DMS79 (cell line): ENCODE data around the gene ZNF705A.
"Not testable (repeated sequence)": the region's sequence is repeated elsewhere in the genome, so short reads cannot be mapped to it uniquely, and the experiment has no call there.

ENCODE experiments used
- DNase-seq: peaks from one replicate; lab custom pipeline; 2025; lab: John Stamatoyannopoulos, UW

Gene ZNF705A

DNA sequence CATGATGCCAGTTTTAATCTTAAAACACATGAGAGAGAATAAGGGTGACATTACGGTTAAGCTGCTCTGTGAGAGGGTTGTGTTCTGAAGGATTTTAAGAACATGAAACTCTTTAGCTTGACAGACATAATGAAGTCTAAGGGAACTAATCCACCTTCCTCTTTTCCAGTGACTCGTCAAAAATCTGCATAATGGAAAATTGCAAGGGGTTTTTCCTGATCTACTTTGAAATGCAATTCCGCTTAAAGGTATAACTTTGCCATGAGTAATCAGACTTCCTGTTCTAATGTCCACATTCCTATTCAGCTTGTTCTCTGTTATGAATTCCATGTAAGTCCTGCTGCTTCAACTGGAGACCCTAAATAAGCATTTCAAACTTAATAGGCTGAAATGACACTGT, at the start of gene ZNF705A:
TSS of gene ZNF705A (plus strand) at position 171 of the 400 bp plus-strand sequence. CDS start 15,611 bp downstream, outside the sequence.
- no peak for DNase-seq

DNA sequence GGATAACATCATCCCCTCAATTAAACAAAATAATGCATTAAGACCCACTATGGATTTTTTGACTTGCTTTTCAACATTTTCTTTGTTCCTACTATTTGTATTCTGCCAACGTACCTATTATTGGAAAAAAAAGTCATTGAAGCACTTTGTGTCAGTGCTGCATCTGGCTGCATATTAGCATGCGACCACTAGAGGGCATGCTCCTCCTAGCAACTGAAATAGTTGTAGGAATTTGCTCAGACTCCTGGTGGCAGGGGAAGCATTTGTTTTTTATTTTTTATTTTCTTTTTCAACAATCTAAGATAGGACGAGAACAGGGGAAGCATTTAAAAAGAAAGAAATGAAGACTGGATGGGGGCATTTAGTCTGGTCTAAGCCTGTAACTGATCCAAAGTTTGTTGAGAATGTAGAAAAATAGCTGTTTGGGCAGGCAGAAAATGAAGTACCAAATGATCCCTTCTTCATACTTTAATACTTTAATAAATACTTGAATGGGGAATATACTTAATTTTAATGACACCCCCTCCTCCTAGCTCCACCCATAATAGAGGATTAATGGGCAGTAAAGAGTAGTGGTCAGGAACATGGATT, 47.9 kb upstream of the ZNF705A start:
- DNase-seq: peak; percentile 13

DNA sequence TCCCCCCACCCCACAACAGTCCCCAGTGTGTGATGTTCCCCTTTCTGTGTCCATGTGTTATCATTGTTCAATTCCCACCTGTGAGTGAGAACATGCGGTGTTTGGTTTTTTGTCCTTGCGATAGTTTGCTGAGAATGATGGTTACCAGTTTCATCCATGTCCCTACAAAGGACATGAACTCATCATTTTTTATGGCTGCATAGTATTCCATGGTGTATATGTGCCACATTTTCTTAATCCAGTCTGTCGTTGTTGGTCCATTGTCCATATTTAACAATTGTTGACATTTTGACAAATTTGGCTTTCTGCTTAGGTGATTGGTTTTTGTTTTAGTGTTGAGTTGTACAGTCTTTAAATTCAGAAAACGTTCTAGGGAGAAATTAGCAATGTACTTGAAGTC, 43.7 kb upstream of the ZNF705A start:
- DNase-seq: not testable (repeated sequence)

DNA sequence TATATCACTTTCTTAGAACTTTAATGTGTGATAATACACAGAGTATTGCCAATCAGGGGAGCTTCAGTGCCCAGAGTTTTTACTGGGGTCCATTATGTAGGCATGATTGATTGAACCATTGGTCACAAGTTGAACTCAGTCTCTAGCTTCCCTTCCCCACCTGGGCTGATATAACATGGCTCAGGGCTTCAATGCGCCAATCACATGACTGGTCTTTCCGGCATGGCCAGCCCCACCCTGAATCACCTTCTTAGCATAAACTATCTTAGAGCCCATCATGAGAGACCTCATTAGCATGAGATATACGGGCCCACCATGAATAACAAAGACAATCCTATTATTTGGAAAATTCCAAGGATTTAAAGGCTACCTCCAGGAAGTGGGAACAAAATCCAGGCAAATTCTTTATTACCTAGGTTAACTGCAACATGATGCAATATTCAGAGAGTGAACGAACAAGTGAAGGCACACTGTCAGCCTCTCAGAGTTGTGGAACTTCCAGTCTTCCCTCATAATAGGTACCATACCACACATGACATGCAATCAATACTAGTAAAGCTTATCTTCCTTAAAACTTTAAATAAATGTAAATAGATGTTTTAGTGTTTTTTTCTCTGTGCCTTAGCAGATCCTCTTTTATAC, 36.6 kb upstream of the ZNF705A start:
- no peak for DNase-seq

DNA sequence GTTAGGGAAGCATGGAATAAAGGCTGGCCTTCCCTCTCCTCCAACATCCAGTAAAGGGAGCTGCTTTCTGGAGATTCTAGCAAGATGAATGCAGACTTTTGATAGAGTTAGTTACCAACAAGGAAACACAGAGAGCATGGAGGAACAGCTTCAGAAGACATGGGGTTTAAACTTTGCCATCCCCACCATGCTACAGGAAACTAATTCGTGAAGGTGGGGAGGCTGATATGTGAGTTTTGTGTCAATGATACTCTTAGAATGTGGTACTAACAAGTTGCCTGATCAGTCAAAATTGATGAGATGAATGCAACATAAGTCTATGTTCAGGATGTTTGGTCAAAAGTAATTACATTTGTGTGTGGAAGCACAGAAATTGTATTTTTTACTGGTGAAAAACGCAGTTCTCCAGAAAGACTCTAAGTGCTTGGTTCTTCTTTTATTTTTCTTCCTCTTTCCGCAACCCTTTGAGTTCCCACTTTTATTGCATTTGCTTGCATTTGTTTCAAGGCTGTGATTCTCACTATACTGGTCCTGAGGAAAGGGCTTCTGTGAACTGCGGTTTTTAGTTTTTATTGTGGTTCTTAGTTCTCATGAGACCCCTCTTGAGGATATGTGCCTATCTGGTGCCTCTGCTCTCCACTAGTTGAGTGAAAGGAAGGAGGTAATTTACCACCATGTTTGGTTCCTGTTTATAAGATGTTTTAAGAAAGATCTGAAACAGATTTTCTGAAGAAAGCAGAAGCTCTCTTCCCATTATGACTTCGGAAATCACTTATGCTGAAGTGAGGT, 33.5 kb upstream of the ZNF705A start, which contains the start of gene CLEC4A:
TSS of gene CLEC4A (plus strand) at position 494 of the 789 bp plus-strand sequence. CDS start at position 756, 262 bp downstream.
- no peak for DNase-seq

DNA sequence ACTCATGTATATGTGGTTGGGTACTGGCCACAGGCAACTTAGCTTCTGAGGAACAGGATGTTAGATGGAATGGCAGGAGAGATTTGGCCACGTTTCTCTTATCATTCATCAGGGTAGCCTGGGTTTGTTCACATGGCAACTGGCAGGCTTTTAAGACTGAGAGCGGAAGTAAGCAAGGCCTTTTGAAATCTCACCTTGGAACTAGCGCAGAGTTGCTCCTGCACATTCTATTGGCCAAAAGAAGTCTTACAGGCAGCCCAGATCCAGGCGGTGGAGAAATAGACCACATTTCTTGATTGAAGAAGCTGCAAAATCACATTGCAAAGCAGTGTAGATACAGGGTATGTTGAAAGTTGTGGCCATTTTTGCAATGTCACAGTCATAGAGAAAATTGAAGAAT, 29.7 kb upstream of the ZNF705A start:
- no peak for DNase-seq

DNA sequence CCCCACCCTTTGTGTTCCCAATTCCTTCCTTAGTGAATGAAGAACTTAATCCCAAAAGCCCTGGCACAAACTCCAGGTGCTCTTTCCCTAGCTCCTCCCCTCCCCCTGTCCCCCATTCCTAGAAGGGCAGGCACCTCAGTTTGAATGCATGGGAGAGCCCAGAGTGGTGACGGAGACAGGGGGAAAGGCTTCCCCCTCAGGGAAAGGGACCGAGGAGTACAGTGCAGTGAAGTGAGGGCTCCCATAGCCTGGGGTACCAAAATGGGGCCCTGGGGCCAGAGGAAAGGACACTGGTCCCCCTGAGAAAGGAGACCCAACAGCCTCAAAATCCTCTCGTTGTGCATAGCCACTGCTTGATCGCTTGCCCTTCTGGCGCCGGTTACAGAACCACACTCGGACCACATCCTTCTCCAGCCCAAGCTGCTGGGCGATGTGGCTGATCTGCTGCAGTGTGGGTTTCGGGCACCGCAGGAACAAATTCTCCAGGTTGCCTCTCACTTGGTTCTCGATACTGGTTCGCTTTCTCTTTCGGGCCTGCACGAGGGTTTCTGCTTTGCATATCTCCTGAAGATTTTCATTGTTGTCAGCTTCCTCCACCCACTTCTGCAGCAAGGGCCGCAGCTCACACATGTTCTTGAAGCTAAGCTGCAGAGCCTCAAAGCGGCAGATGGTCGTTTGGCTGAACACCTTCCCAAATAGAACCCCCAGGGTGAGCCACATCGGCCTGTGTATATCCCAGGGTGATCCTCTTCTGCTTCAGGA, 23.0 kb upstream of the ZNF705A start:
- not testable (repeated sequence) for DNase-seq

DNA sequence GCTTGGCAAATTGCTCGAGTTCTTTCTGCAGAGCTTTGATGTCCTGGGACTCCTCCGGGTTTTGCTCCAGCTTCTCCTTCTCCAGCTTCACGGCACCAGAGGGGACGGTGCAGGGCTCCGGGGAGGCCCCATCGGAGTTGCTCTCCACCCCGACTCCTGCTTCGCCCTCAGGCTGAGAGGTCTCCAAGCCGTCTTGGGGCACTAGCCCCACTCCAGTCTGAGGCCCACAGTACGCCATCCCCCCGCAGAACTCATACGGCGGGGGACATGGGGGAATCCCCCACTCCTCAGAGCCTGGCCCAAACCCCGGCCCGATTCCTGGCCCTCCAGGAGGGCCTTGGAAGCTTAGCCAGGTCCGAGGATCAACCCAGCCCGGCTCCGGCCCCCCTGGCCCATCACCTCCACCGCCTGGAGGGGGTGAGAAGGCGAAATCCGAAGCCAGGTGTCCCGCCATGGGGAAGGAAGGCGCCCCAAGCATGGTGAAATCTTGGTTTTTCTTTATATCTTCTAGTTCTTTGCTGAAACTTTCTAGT, 22.4 kb upstream of the ZNF705A start:
- DNase-seq: not testable (repeated sequence)

DNA sequence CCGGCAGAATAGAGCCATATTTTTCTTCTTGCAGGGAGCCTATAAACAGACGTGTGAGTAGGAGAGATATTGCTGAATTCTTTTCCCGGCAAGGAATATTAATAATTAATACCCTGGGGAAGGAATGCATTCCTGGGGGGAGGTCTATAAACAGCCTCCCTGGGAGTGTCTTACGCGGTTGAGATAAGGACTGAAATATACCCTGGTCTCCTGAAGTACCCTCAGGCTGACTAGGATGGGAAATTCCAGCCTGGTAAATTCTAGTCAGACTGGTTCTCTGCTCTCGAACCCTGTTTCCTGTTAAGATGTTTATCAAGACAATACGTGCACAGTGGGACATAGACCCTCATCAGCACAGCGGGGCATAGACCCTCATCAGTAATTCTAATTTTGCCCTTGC, 15.2 kb upstream of the ZNF705A start:
- DNase-seq: not testable (repeated sequence)

DNA sequence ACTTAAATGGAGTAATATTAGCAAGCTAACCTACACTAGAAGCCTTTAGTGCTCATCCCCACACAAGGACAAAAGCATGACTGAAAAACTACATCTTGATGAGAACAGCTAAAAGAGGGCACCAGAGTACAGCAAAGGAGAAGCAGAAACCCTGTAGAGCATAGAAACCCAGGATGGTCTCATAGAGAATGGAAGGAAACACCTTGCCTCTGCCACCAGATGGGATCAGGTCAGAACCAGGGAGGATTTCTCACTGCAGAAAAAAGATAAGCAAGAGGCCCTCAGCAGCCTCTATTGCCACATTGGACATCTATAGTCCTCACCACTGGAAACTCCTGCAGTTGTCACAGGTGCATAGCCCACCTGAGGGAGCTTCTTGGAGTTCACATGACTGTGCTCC, 13.6 kb upstream of the ZNF705A start:
- DNase-seq: no peak

DNA sequence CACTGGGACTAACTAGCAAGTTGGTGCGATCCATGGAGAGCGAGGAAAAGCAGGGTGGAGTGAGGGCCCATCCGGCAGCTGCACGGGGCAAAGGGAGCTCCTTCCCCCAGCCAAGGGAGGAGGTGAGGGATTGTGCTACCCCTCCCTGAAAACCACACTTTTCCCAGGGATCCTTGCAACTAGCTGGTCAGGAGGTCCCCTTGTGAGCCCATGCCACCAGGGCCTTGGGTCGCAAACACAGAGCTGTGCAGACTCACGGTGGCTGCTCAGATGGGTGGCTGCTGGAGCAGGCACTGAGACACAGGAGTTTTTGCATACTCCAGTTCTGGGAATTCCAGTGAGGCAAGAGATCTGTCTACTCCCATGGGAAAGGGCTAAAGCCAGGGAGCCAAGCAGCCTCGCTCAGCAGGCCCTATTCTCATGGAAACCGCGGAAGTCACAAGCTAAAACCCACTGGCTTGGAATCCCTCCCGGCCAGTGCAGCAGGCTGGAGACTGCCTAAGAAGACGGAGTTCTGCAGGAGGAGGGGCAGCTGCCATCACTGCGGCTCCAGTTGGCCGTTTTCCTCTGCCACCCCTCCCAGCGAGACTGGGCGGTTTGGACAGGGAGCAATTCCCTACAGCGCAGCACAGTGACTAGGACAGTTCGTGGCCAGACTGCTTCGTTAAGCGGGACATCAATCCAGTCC, 10.9 kb upstream of the ZNF705A start:
- no peak for DNase-seq

DNA sequence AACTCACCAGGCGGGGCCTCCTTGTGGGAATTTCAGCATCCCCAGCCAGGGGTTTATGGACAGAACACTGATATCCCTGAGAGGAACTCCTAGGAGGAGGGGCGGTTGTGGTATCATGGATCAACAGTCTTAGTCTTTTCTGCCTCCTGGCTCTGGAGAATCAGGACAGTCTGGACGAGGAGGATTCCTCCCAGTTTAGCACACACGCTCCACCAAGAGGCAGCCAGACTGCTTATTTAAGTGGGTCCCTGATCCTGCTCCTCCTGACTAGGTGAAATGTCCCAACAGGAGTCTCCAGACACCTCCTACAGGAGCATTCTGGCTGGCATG, 10.4 kb upstream of the ZNF705A start:
- no peak for DNase-seq

DNA sequence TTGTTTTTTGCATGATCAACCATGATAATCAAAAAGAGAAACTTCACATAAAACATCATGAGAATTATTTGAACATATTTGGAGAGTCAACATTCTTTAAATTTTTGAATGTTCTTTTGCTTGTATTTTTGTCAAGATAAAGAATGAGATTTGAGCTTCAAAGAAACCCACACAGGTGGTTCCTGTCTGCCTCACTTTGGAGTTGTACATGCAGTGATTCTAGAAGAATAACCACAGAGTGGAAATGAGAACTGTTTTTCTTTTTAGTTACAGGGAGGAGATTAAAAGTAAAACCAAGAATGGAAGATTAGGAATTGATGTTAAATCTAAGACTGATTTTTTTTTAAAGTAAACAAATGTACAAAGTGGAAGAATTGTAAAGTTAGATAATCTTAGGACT, 2.3 kb upstream of the ZNF705A start:
- DNase-seq: no peak

DNA sequence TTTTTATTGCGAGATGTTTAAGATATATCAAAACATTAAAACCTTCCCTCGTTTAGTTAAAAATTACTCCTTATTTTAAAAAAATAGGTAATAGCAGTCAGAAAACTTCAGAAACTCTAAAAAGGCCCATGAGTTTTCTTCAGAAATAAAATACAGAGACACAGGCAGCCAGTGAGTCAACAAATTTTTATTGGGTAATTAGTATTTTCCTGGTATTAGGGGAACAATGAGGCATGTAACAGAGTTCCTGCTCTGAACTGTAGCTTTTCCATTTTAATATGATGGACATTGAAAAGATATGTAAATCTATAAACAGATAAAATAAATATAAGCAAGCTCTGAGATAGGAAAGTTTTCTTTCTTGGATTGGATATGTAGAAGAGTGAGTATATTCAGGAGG, 399 bp upstream of the ZNF705A start:
- no peak for DNase-seq

DNA sequence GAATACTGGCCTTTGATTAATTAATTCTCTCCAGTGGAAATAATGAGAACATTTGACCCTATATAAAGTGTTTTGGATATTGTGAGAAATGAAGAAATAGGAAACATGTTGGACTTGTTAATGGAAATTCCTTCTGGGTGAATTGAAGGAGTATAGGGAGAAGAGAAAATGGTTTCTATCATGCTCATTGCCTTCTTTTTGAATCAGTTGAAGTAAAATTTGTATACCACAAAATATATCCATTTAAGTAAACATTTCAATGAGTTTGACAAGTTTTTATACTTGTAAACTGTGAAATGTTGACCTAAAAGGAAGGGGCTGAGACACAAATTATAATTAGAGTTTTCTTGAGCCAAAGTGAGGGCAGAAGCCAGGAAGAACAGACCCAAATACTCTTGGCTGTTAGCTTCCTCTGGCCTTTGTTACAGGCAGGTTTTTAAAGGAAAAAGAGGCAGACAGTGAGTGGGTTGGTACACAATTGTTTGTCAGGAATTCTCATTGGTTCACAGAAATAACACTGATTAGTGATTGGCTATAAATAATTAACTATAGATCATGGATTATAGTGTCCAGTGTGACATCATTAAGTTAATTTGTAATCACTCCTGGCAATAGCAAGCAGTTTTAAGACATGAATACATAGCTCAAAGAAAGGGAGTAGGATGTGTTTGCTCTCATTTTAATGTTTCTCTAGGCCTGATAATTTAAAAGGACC, 826 bp downstream of the ZNF705A start:
- no peak for DNase-seq

DNA sequence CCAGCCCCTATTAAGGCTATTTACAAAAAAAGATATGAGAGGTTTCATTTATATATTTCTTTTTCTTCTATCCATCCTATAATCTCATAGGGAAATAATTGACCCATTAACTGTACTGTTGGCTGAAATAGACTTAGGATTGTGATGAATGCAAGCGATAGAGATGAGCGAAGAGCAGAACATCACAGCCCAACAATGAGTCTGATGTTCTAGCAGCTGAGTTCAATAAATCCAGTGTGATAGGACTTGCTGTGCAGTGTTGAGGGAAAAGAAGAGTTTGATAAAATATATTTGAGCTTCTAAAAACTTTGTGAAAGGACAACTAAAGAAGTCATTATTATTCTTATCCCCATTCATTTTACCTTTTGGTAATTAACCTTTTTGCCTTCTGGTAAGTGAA, 16.1 kb downstream of the ZNF705A start:
- not testable (repeated sequence) for DNase-seq

DNA sequence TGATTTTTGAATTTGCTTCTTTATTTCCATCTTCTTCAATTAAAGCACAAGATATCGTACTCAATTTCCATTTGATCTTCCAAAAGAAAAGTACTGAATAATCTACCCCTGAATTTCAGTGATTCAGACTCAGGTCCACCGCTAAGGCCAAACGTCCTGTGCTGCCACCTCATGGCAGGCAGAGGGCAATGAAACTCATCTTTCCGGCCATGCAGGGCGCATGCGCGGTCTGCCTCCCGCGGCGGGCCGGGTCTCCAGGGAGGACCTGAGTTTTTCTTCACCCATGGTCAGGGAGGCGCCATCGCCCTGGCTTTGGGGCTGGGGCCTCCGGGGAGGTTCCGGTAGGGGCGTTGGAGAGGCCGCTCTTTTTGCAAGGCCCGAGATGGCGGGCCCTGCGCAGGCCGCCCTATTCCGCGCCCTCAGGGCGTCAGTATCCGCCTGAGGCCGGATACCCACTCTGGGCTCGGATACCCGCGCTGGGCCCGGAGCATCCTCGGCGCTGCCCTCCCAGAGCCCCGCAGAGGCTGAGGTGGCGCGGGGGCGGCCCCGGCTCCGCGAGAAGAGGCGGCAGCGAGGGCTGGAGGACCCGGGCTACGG, 23.3 kb downstream of the ZNF705A start:
- DNase-seq: not testable (repeated sequence)

DNA sequence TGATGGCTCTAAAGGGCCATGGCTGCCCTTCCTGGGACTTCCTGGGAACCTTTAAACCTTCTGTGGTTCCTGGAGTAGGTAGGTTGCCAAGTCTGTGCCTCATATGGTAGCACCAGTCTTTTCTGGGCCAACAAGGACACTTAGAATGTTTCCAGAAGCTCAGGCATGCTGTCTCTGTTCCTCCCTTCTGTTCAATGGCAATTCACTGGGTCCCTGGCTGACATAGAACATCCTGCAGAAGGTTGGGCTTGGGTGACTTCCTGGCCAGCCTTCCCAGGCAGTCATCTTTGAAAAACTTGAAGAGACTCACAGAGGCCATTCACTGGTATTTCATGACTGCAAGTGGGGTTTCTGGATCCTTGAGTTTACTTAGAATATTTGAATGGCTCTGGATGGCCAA, 24.5 kb downstream of the ZNF705A start:
- DNase-seq: not testable (repeated sequence)

DNA sequence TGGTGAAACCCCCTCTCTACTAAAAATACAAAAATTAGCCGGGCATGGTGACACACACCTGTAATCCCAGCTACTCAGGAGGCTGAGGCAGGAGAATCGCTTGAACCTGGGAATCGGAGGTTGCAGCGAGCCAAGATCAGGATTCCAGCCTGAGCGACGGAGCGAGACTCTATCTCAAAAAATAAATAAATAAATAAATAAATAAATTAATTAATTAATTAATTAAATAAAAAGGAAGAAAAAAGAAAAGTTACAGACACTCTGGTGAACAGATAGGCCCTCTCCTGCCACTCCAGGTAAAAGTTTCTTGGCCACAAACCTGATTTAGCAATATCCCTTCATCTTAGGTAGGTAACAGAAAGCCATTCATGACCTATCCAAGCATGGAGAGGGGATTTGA, 26.1 kb downstream of the ZNF705A start:
- DNase-seq: not testable (repeated sequence)

DNA sequence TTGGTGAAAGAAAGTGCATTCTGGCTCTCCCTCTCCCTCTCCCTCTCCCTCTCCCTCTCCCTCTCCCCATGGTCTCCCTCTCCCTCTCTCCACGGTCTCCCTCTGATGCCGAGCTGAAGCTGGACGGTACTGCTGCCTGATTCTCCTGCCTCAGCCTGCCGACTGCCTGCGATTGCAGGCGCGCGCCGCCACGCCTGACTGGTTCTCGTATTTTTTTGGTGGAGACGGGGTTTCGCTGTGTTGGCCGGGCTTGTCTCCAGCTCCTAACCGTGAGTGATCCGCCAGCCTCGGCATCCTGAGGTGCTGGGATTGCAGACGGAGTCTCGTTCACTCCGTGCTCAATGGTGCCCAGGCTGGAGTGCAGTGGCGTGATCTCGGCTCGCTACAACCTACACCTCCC, 26.5 kb downstream of the ZNF705A start:
- not testable (repeated sequence) for DNase-seq
